Epithelial cell of prostate (primary cell): ENCODE measurements around the gene WDR86.

Experiments
- DNase-seq: peaks from one replicate; pipeline ENCODE4 v3.0.0-alpha.2; 2011; ENCODE audit warnings: low read depth, low spot score
- H3K27ac ChIP-seq: fragments of 450-650 bp; 2 replicates; pipeline ENCODE4 v1.5.1; 2017; ENCODE audit warnings: mild to moderate bottlenecking

The WDR86 gene

GRCh38 chr7:151440799-151441445 lies 31.1 kb upstream of the WDR86 start:
- DNase-seq: no peak
- no peak overlapping the region for H3K27ac ChIP-seq

GRCh38 chr7:151439855-151440798 lies 30.3 kb upstream of the WDR86 start, which contains the start of gene CRYGN:
CRYGN (minus strand) TSS chr7:151440141; CDS start chr7:151439917, 224 bp downstream.
- no peak within 1 kb of the TSS for H3K27ac ChIP-seq
- no peak for DNase-seq

- H3K27ac ChIP-seq: no peak overlapping the region
- no peak for DNase-seq
These were observed 29.2 kb upstream of the WDR86 start for GRCh38 chr7:151438864-151439601.

- DNase-seq: no peak
- H3K27ac ChIP-seq: no peak overlapping the region
These were observed 28.2 kb upstream of the WDR86 start for GRCh38 chr7:151437866-151438516.

- H3K27ac ChIP-seq: no peak overlapping the region
- no peak for DNase-seq
These were observed 27.3 kb upstream of the WDR86 start for GRCh38 chr7:151437159-151437553.

GRCh38 chr7:151436446-151437158 lies 26.8 kb upstream of the WDR86 start:
- no peak for DNase-seq

GRCh38 chr7:151435971-151436370 lies 26.1 kb upstream of the WDR86 start:
- no peak for DNase-seq
- H3K27ac ChIP-seq: no peak overlapping the region

More at GRCh38 chr7:151436446-151437158, 26.8 kb upstream of the WDR86 start:
- H3K27ac ChIP-seq: no peak overlapping the region

- DNase-seq: no peak
- H3K27ac ChIP-seq: no peak overlapping the region
These were observed 25.5 kb upstream of the WDR86 start for GRCh38 chr7:151435103-151435916.

- H3K27ac ChIP-seq: no peak overlapping the region
- no peak for DNase-seq
These were observed 24.7 kb upstream of the WDR86 start for GRCh38 chr7:151434549-151434948.

- no peak for DNase-seq
- H3K27ac ChIP-seq: no peak overlapping the region
These were observed 24.0 kb upstream of the WDR86 start for GRCh38 chr7:151433721-151434400.

GRCh38 chr7:151432658-151433521 lies 23.1 kb upstream of the WDR86 start:
- no peak for DNase-seq
- no peak overlapping the region for H3K27ac ChIP-seq

- DNase-seq: no peak
- no peak overlapping the region for H3K27ac ChIP-seq
These were observed 22.0 kb upstream of the WDR86 start for GRCh38 chr7:151431768-151432311.

GRCh38 chr7:151431281-151431767 lies 21.5 kb upstream of the WDR86 start:
- no peak for DNase-seq
- H3K27ac ChIP-seq: no peak overlapping the region

- DNase-seq: no peak
- H3K27ac ChIP-seq: no peak overlapping the region
These were observed 20.8 kb upstream of the WDR86 start for GRCh38 chr7:151430391-151431205.

GRCh38 chr7:151429560-151430331 lies 19.9 kb upstream of the WDR86 start:
- H3K27ac ChIP-seq: no peak overlapping the region
- no peak for DNase-seq
